Measurements from ENCODE around the gene ANXA1. TPM values are rescaled to one million over a fixed set of nuclear protein-coding genes. Genes with fewer than 3 reads are reported as not detected.
A peak's percentile ranks its signal among the peaks of the same experiment; 100 is the strongest.

The ANXA1 gene
- total RNA-seq, 1 donor from 2014 or later = 340 TPM

GRCh38 chr9:73121375-73121935, 30.2 kb upstream of the ANXA1 start:
- intact Hi-C loops (cut with DNase I) = no loop called here
- DNase-seq (no peak), ATAC-seq (no peak)
- H3K9me3 ChIP-seq = no peaks in the 10 kb centered on the region
- H3K27ac ChIP-seq = no peak overlapping the region
- no peaks in the 10 kb centered on the region for H3K27me3 ChIP-seq (ENCODE audit: low read depth)
- no peaks in the 10 kb centered on the region for H3K4me1 ChIP-seq
- H3K4me3 ChIP-seq = no peak overlapping the region
- TF ChIP-seq, protein P1, sequence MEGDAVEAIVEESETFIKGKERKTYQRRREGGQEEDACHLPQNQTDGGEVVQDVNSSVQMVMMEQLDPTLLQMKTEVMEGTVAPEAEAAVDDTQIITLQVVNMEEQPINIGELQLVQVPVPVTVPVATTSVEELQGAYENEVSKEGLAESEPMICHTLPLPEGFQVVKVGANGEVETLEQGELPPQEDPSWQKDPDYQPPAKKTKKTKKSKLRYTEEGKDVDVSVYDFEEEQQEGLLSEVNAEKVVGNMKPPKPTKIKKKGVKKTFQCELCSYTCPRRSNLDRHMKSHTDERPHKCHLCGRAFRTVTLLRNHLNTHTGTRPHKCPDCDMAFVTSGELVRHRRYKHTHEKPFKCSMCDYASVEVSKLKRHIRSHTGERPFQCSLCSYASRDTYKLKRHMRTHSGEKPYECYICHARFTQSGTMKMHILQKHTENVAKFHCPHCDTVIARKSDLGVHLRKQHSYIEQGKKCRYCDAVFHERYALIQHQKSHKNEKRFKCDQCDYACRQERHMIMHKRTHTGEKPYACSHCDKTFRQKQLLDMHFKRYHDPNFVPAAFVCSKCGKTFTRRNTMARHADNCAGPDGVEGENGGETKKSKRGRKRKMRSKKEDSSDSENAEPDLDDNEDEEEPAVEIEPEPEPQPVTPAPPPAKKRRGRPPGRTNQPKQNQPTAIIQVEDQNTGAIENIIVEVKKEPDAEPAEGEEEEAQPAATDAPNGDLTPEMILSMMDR (IDR thresholded peaks at IDR 0.05) = no peak
- no peaks in the 10 kb centered on the region for H3K36me3 ChIP-seq

GRCh38 chr9:73125651-73126050, 26.0 kb upstream of the ANXA1 start:
- no peak overlapping the region for H3K4me3 ChIP-seq
- no peaks in the 10 kb centered on the region for H3K27me3 ChIP-seq (ENCODE audit: low read depth)
- DNase-seq (no peak), ATAC-seq (no peak)
- H3K9me3 ChIP-seq = no peaks in the 10 kb centered on the region
- H3K36me3 ChIP-seq = no peaks in the 10 kb centered on the region
- TF ChIP-seq, protein P1 (IDR thresholded peaks at IDR 0.05) = no peak
- intact Hi-C loops (cut with DNase I) = no loop called here
- no peak overlapping the region for H3K27ac ChIP-seq
- no peaks in the 10 kb centered on the region for H3K4me1 ChIP-seq

- intact Hi-C loops (cut with DNase I) = no loop called here
- H3K27ac ChIP-seq = no peak overlapping the region
These were observed 21.6 kb upstream of the ANXA1 start for GRCh38 chr9:73129941-73130685.

DNA sequence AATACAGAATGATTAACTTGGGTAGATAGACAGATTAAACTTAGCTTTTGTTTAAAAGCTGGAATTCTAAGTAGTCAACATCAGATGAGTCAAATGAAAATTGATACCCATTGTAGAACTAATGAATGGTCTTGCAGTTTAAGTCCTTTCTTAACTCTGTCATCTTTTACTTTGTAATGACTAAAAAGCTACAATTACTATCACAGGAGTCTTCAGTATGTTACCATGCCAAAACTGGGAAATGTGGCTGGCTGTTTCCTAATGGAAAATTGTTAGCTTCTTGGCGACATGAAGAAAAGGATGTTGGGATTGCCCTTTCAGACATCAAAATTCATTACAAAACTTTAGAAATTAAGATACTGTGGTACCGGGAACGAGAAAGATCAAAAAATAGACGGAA, 20.2 kb upstream of the ANXA1 start:
- ATAC-seq = no peak
- Histone ChIP-seq H3K4me1 (peaks cover 20% of the 10 kb centered on the region), H3K36me3 (no peaks in the 10 kb centered on the region), H3K27ac (peak overlapping the region; percentile 93), H3K9me3 (no peaks in the 10 kb centered on the region), H3K27me3 (ENCODE audit: low read depth) (no peaks in the 10 kb centered on the region), H3K4me3 (peak overlapping the region; percentile 56)
- TF ChIP-seq, protein P1 (IDR thresholded peaks at IDR 0.05) = no peak
- no peak for DNase-seq
- intact Hi-C loops (cut with DNase I) = no loop called here

More at GRCh38 chr9:73129941-73130685, 21.6 kb upstream of the ANXA1 start:
- ATAC-seq (no peak), DNase-seq (no peak)
- Histone ChIP-seq H3K4me1 (peaks cover 20% of the 10 kb centered on the region), H3K4me3 (no peak overlapping the region), H3K9me3 (no peaks in the 10 kb centered on the region), H3K27me3 (ENCODE audit: low read depth) (no peaks in the 10 kb centered on the region), H3K36me3 (no peaks in the 10 kb centered on the region)
- TF ChIP-seq, protein P1 (IDR thresholded peaks at IDR 0.05) = no peak

- H3K27me3 ChIP-seq (ENCODE audit: low read depth) = no peaks in the 10 kb centered on the region
- peak; percentile 93 to 94 for ATAC-seq
- H3K27ac ChIP-seq = peak overlapping the region; percentile 93
- H3K4me3 ChIP-seq = peak overlapping the region; percentile 56
- TF ChIP-seq, protein P1 (IDR thresholded peaks at IDR 0.05) = no peak
- H3K9me3 ChIP-seq = no peaks in the 10 kb centered on the region
- peak; percentile 80 for DNase-seq
- no peaks in the 10 kb centered on the region for H3K36me3 ChIP-seq
- intact Hi-C loops (cut with DNase I) = no loop called here
- H3K4me1 ChIP-seq = peaks cover 20% of the 10 kb centered on the region
These were observed 19.5 kb upstream of the ANXA1 start for GRCh38 chr9:73132034-73132776.
